ENCODE data around the gene LPIN1.

LPIN1 gene

DNA sequence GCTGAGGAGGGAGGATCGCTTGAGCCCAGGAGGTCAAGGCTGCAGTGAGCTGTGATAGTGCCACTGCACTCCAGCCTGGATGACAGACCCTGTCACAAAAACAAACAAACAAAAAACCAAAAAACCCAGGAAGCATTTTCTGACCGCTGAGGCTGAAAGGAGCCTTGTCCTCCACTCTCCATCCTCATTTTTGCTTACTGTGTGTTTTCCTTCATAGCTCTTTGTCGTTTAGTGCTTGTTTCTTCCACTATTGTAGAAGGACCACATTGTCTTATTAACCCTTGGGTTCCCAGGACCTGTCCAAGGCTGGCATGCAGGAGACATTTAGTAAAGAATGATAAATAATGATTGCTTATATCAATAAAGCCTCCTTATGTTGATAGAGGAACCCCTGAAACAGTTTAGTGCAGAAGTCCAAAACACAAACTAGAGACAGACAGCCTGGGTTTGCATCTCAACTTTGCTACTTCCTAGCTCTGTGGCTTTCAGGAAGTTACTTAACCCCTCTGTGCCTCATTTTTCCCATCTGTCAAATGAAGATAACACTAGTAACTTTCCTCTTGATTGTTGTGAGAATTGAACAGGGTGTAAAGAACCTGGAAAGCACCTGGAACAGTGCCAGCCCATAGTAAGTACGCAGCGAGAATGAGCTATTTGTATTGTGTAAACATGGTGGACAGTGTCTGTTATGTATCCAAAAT is 126.0 kb downstream of the LPIN1 start:
- DNase-seq, result no peak
- TF ChIP-seq GATA1 (IDR thresholded peaks at IDR 0.05; ENCODE audit: low read depth, low read length), result no peak
- TF ChIP-seq POLR2A (IDR thresholded peaks at IDR 0.05; ENCODE audit: low read length), result no peak

DNA sequence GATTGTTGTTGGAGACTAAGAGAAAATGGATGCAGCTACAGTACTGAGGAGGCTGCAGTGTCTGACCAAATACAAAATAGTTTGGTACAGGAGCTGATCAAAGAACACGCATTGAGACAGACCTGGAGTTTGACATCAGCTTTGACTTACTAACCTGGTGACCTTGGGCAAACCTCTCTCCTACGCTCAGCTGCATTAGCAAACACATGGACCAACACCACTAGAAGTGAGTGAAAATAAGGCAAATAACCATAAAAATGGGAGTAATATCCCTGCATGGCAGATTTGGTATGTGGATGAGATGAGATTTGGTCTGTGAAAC is 126.5 kb downstream of the LPIN1 start:
- no peak for DNase-seq
- no peak for TF ChIP-seq GATA1 (IDR thresholded peaks at IDR 0.05; ENCODE audit: low read depth, low read length)
- TF ChIP-seq POLR2A (IDR thresholded peaks at IDR 0.05; ENCODE audit: low read length), result no peak

- DNase-seq, result no peak
Observed at GRCh38 chr2:11873356-11874154, 127.1 kb downstream of the LPIN1 start.

GRCh38 chr2:11874861-11875260 is 128.4 kb downstream of the LPIN1 start:
- DNase-seq, result no peak
- TF ChIP-seq POLR2A (IDR thresholded peaks at IDR 0.05; ENCODE audit: low read length) (no peak), GATA1 (IDR thresholded peaks at IDR 0.05; ENCODE audit: low read depth, low read length) (no peak)

More at GRCh38 chr2:11873356-11874154, 127.1 kb downstream of the LPIN1 start:
- no peak for TF ChIP-seq POLR2A (IDR thresholded peaks at IDR 0.05; ENCODE audit: low read length)
- no peak for TF ChIP-seq GATA1 (IDR thresholded peaks at IDR 0.05; ENCODE audit: low read depth, low read length)

GRCh38 chr2:11875481-11875880 is 129.0 kb downstream of the LPIN1 start:
- TF ChIP-seq POLR2A (IDR thresholded peaks at IDR 0.05; ENCODE audit: low read length) (no peak), GATA1 (IDR thresholded peaks at IDR 0.05; ENCODE audit: low read depth, low read length) (no peak)
- DNase-seq, result no peak

DNA sequence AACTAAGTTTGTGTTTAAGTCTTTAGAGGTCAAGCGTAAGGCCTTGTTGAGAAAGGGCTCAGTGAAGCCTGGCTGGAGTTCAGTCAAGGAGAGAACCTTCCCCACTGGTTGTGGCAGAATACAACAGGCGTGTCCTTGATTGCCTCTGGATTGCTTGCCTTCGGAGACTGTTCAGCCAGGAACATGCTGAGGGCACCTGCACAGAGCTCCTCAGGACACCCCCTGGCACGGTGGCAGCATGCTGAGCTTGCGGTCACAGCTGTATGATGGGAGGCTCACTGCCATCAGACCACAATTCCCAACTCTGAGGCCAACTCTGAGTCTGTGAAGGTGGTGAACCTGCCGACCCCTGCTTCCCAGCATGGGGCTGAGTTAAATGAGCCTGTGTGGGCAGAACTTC is 130.0 kb downstream of the LPIN1 start:
- no peak for DNase-seq
- TF ChIP-seq GATA1 (IDR thresholded peaks at IDR 0.05; ENCODE audit: low read depth, low read length) (no peak), POLR2A (IDR thresholded peaks at IDR 0.05; ENCODE audit: low read length) (no peak)

DNA sequence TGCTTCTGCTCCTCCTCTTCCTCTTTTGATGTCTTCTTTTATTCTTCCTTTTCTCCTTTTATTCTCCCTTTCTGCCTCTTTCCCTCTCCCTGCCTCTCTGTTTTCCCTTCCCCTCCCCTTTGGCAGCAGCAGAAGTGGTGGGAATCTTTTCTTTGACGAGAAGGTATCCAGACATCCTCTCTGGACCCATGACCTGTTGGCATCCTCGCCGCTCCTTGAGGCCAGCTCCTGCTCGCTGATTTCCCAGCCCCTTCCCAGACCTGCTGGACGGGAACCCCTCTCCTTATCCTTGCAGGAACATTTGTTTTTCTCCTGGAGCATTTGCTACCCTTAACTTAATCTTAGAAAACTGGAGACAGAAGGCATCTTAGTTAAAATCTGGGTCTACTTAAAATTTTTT is 130.5 kb downstream of the LPIN1 start:
- no peak for TF ChIP-seq POLR2A (IDR thresholded peaks at IDR 0.05; ENCODE audit: low read length)
- TF ChIP-seq GATA1 (IDR thresholded peaks at IDR 0.05; ENCODE audit: low read depth, low read length), result no peak
- no peak for DNase-seq
